Measurements from ENCODE around the gene BBS9.

The BBS9 gene

DNA sequence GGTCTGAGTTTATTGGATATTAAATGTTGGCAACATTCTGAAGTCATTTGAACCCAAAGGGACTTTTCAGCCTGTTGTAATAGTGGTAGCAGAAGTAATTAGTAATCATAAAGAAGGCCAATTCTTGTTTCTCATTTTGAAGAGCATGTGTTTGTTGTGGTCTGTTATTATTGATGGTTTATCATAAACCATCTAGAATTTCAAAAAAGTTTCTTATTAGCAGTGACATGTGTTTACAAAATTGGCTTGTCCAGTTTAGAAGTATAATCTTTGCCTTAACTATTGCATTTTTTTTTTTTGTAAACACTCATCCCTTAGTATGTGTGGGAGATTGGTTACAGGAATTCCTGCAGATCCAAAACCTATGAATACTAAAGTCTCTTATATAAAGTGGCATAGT, 177.8 kb downstream of the BBS9 start:
- H2BK5ac ChIP-seq (ENCODE audit: low read depth, low read length, poor library complexity, severe bottlenecking), result no peak overlapping the region
- no peak overlapping the region for H3K14ac ChIP-seq (ENCODE audit: low read length in 2 of 2)
- H3K4me2 ChIP-seq (ENCODE audit: low read length, poor library complexity, severe bottlenecking), result no peak overlapping the region
- H2BK120ac ChIP-seq (ENCODE audit: low read depth, low read length), result no peak overlapping the region
- H2BK15ac ChIP-seq (ENCODE audit: low read depth, poor library complexity, severe bottlenecking), result no peak overlapping the region
- no peak overlapping the region for H2AK5ac ChIP-seq (ENCODE audit: low read length, severe bottlenecking)
- DNase-seq, result no peak
- H3K18ac ChIP-seq (ENCODE audit: low read depth in 1 of 2, low read length in 2 of 2), result no peak overlapping the region
- H3K4me1 ChIP-seq (ENCODE audit: control insufficient read depth, insufficient read depth, low read depth, low read length), result no peaks in the 10 kb centered on the region
- H3K4me3 ChIP-seq (ENCODE audit: insufficient read depth in 1 of 2, low read depth in 1 of 2, low read length in 2 of 2), result no peak overlapping the region
- no peak overlapping the region for H3K9ac ChIP-seq (ENCODE audit: low read length)
- H2AFZ ChIP-seq (ENCODE audit: low read depth, low read length), result no peak overlapping the region
- H3K36me3 ChIP-seq (ENCODE audit: control insufficient read depth in 1 of 2, insufficient read depth in 2 of 2, low read depth in 1 of 2, low read length in 2 of 2), result peaks cover 0 to 5% of the 10 kb centered on the region in 2 experiments
- no peak overlapping the region for H3K4ac ChIP-seq (ENCODE audit: low read depth in 1 of 2, low read length in 2 of 2)
- H4K91ac ChIP-seq (ENCODE audit: low read length), result no peak overlapping the region
- no peaks in the 10 kb centered on the region for H3K79me1 ChIP-seq (replicated peaks; ENCODE audit: low read length, poor library complexity, severe bottlenecking)
- H2BK12ac ChIP-seq (ENCODE audit: low read length in 2 of 2), result no peak overlapping the region
- H3K27me3 ChIP-seq (ENCODE audit: control insufficient read depth in 1 of 2, insufficient read depth in 1 of 2, low read length in 2 of 2), result no peaks in the 10 kb centered on the region
- H3K27ac ChIP-seq (ENCODE audit: low read length, poor library complexity, severe bottlenecking), result no peak overlapping the region
- peaks cover 10% of the 10 kb centered on the region for H3K9me3 ChIP-seq (ENCODE audit: control insufficient read depth, low read length)
- H3K23ac ChIP-seq (ENCODE audit: low read length in 2 of 2), result no peak overlapping the region
- H4K8ac ChIP-seq (ENCODE audit: low read length), result no peak overlapping the region

DNA sequence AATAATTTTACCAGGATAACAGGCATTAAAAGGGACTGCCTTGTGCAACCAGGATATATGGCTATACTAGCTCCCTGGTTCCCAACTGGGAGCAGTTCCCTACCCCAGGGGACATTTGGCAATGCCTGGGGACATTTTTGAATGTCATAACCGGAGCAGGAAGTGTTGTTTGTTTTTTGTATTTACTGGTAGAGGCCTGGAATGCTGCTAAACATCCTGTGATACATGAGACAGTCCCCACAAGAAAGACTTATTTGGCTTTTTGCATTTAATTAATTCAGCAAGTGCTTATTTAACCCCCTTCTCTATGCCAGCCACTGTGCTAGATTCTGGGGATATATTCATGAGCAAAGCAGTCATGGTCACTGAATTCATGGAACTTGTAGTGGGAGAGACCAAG, 181.2 kb downstream of the BBS9 start:
- no peak overlapping the region for H3K14ac ChIP-seq (ENCODE audit: low read length in 2 of 2)
- 63% methylated on average over 1 of the region's 1 CpG for WGBS

DNA sequence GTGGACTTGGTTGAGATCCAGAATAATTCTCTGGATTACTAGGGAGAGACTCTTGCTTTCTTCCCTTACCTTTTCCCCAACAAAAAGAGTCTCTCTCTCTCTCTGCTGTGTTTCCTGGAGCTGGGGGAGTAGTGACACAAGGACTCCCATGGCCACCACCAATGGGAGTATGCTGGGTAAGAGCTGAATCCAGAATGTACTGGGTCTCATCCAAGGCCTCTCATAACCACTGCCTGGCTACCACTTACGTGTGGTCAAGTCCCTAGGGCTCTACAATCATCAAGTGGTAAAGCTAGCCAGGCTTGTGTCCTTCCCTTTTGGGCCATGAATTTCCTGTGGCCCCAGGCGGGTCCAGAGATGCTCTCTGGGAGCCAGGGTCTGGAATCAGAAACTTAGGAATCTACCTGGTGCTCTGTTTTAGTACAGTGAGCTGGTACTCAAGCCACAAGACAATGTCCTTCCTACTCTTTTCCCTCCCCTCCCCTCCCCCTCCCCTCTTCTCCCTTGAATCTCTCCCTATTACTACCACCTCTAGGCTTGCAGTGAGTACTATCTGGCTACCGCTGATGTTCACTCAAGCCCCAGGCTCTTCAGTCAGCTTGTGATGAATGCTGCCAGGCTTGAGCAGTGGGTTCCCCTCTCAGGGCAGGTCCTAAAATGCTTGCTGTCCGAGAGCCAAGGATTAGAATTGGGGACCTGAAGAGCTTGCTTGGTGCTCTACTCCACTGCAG, 196.6 kb downstream of the BBS9 start:
- H3K4me3 ChIP-seq (ENCODE audit: insufficient read depth in 1 of 2, low read depth in 1 of 2, low read length in 2 of 2), result no peak overlapping the region
- H2BK120ac ChIP-seq (ENCODE audit: low read depth, low read length), result no peak overlapping the region
- no peak overlapping the region for H4K91ac ChIP-seq (ENCODE audit: low read length)
- no peak overlapping the region for H2BK15ac ChIP-seq (ENCODE audit: low read depth, poor library complexity, severe bottlenecking)
- H3K14ac ChIP-seq (ENCODE audit: low read length in 2 of 2), result no peak overlapping the region
- no peak overlapping the region for H4K8ac ChIP-seq (ENCODE audit: low read length)
- no peak for DNase-seq
- H2AFZ ChIP-seq (ENCODE audit: low read depth, low read length), result no peak overlapping the region
- H2AK5ac ChIP-seq (ENCODE audit: low read length, severe bottlenecking), result no peak overlapping the region
- peaks cover 16% of the 10 kb centered on the region for H3K9me3 ChIP-seq (ENCODE audit: control insufficient read depth, low read length)
- no peak overlapping the region for H3K18ac ChIP-seq (ENCODE audit: low read depth in 1 of 2, low read length in 2 of 2)
- no peak overlapping the region for H3K23ac ChIP-seq (ENCODE audit: low read length in 2 of 2)
- no peak overlapping the region for H3K4ac ChIP-seq (ENCODE audit: low read depth in 1 of 2, low read length in 2 of 2)
- no peaks in the 10 kb centered on the region for H3K27me3 ChIP-seq (ENCODE audit: control insufficient read depth in 1 of 2, insufficient read depth in 1 of 2, low read length in 2 of 2)
- 85% methylated on average over 4 of the region's 4 CpGs for WGBS
- H3K4me2 ChIP-seq (ENCODE audit: low read length, poor library complexity, severe bottlenecking), result no peak overlapping the region
- no peaks in the 10 kb centered on the region for H3K4me1 ChIP-seq (ENCODE audit: control insufficient read depth, insufficient read depth, low read depth, low read length)
- H3K36me3 ChIP-seq (ENCODE audit: control insufficient read depth in 1 of 2, insufficient read depth in 2 of 2, low read depth in 1 of 2, low read length in 2 of 2), result no peaks in the 10 kb centered on the region
- H2BK12ac ChIP-seq (ENCODE audit: low read length in 2 of 2), result no peak overlapping the region
- H3K79me1 ChIP-seq (replicated peaks; ENCODE audit: low read length, poor library complexity, severe bottlenecking), result no peaks in the 10 kb centered on the region
- H3K27ac ChIP-seq (ENCODE audit: low read length, poor library complexity, severe bottlenecking), result no peak overlapping the region
- H2BK5ac ChIP-seq (ENCODE audit: low read depth, low read length, poor library complexity, severe bottlenecking), result no peak overlapping the region
- no peak overlapping the region for H3K9ac ChIP-seq (ENCODE audit: low read length)

More for the DNA sequence above, 181.2 kb downstream of the BBS9 start:
- Histone ChIP-seq H3K27me3 (ENCODE audit: control insufficient read depth in 1 of 2, insufficient read depth in 1 of 2, low read length in 2 of 2) (no peaks in the 10 kb centered on the region), H3K4ac (ENCODE audit: low read depth in 1 of 2, low read length in 2 of 2) (no peak overlapping the region), H2AFZ (ENCODE audit: low read depth, low read length) (no peak overlapping the region), H4K91ac (ENCODE audit: low read length) (no peak overlapping the region), H3K9ac (ENCODE audit: low read length) (no peak overlapping the region), H3K36me3 (ENCODE audit: control insufficient read depth in 1 of 2, insufficient read depth in 2 of 2, low read depth in 1 of 2, low read length in 2 of 2) (no peaks in the 10 kb centered on the region), H2BK5ac (ENCODE audit: low read depth, low read length, poor library complexity, severe bottlenecking) (no peak overlapping the region), H4K8ac (ENCODE audit: low read length) (no peak overlapping the region), H3K23ac (ENCODE audit: low read length in 2 of 2) (no peak overlapping the region), H3K4me1 (ENCODE audit: control insufficient read depth, insufficient read depth, low read depth, low read length) (no peaks in the 10 kb centered on the region), H2BK15ac (ENCODE audit: low read depth, poor library complexity, severe bottlenecking) (no peak overlapping the region), H3K9me3 (ENCODE audit: control insufficient read depth, low read length) (no peaks in the 10 kb centered on the region), H3K79me1 (replicated peaks; ENCODE audit: low read length, poor library complexity, severe bottlenecking) (no peaks in the 10 kb centered on the region), H3K4me3 (ENCODE audit: insufficient read depth in 1 of 2, low read depth in 1 of 2, low read length in 2 of 2) (no peak overlapping the region), H3K18ac (ENCODE audit: low read depth in 1 of 2, low read length in 2 of 2) (no peak overlapping the region), H2AK5ac (ENCODE audit: low read length, severe bottlenecking) (no peak overlapping the region), H3K27ac (ENCODE audit: low read length, poor library complexity, severe bottlenecking) (no peak overlapping the region), H2BK12ac (ENCODE audit: low read length in 2 of 2) (no peak overlapping the region), H2BK120ac (ENCODE audit: low read depth, low read length) (no peak overlapping the region), H3K4me2 (ENCODE audit: low read length, poor library complexity, severe bottlenecking) (no peak overlapping the region)
- DNase-seq, result no peak

DNA sequence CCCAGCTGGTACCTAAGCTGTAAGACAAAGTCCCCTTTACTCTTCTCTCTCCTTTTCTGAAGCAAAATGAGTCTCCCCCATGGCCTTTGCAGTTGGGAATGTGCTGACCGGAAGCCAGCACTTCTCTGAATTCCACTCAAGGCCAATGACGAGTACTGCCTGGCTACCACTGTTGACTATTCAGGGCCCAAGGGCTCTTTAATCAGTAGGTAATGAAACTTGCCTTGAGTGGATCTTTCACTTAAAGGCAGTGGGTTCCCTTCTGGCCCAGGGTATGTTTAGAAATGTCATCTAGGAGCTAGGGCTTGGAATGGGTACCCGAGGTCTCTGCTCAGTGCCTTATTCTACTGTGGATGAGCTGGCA, 197.1 kb downstream of the BBS9 start:
- 94% methylated on average over 3 of the region's 3 CpGs for WGBS
- Histone ChIP-seq H3K14ac (ENCODE audit: low read length in 2 of 2) (no peak overlapping the region), H2BK15ac (ENCODE audit: low read depth, poor library complexity, severe bottlenecking) (no peak overlapping the region), H2AFZ (ENCODE audit: low read depth, low read length) (no peak overlapping the region), H3K4me2 (ENCODE audit: low read length, poor library complexity, severe bottlenecking) (no peak overlapping the region), H3K9ac (ENCODE audit: low read length) (no peak overlapping the region), H4K91ac (ENCODE audit: low read length) (no peak overlapping the region), H3K18ac (ENCODE audit: low read depth in 1 of 2, low read length in 2 of 2) (no peak overlapping the region), H3K4me3 (ENCODE audit: insufficient read depth in 1 of 2, low read depth in 1 of 2, low read length in 2 of 2) (no peak overlapping the region), H2BK120ac (ENCODE audit: low read depth, low read length) (no peak overlapping the region), H3K79me1 (replicated peaks; ENCODE audit: low read length, poor library complexity, severe bottlenecking) (no peaks in the 10 kb centered on the region), H2BK5ac (ENCODE audit: low read depth, low read length, poor library complexity, severe bottlenecking) (no peak overlapping the region), H3K27ac (ENCODE audit: low read length, poor library complexity, severe bottlenecking) (no peak overlapping the region), H2BK12ac (ENCODE audit: low read length in 2 of 2) (no peak overlapping the region), H3K4me1 (ENCODE audit: control insufficient read depth, insufficient read depth, low read depth, low read length) (no peaks in the 10 kb centered on the region), H3K36me3 (ENCODE audit: control insufficient read depth in 1 of 2, insufficient read depth in 2 of 2, low read depth in 1 of 2, low read length in 2 of 2) (no peaks in the 10 kb centered on the region), H3K9me3 (ENCODE audit: control insufficient read depth, low read length) (peaks cover 14% of the 10 kb centered on the region), H3K23ac (ENCODE audit: low read length in 2 of 2) (no peak overlapping the region), H2AK5ac (ENCODE audit: low read length, severe bottlenecking) (no peak overlapping the region), H3K27me3 (ENCODE audit: control insufficient read depth in 1 of 2, insufficient read depth in 1 of 2, low read length in 2 of 2) (no peaks in the 10 kb centered on the region), H3K4ac (ENCODE audit: low read depth in 1 of 2, low read length in 2 of 2) (no peak overlapping the region), H4K8ac (ENCODE audit: low read length) (no peak overlapping the region)
- DNase-seq, result no peak
